IMR-90 (cell line): ENCODE measurements around the gene FOXI3. TPM values are rescaled to one million over a fixed set of nuclear protein-coding genes. Genes with fewer than 3 reads are reported as not detected.

Experiments used
- ATAC-seq: fragments of 200-7000 bp; cut with Tn5 transposase; 2 replicates; pipeline ENCODE4 v1.9.1; 2020; ENCODE audit warnings: low read depth, mild to moderate bottlenecking, moderate library complexity
- BruUV-seq: library from RNA; stranded (reverse); fragments of 400-500 nt; replicated peaks from 2 replicates; lab custom pipeline; 2021; lab: Mats Ljungman, UMichigan
- CTCF ChIA-PET: fragments of 300-600 bp; formaldehyde crosslinking; extraction: SDS; loops from one replicate; lab custom pipeline; 2021; ENCODE audit warnings: antibody characterized with exemption; lab: Yijun Ruan, JAX
- POLR2A ChIA-PET: fragments of 300-600 bp; sonication (Branson Sonifier 250); formaldehyde crosslinking; loops from one replicate; lab custom pipeline; 2022; ENCODE audit warnings: antibody characterized with exemption; ENCODE audit not compliant: unreplicated experiment; lab: Charles Lee
- DNase-seq: peaks from one replicate; pipeline ENCODE4 v3.0.0; 2013
- H2AFZ ChIP-seq: replicated peaks from 2 replicates; pipeline ENCODE3; 2013; ENCODE audit warnings: low read length, mild to moderate bottlenecking; ENCODE audit not compliant: poor library complexity
- H2AK5ac ChIP-seq: 2 replicates; pipeline ENCODE4 v1.6.1; 2013; ENCODE audit warnings: low read depth, low read length, inconsistent platforms
- H2AK9ac ChIP-seq: replicated peaks from 2 replicates; pipeline ENCODE3; 2013; ENCODE audit warnings: mild to moderate bottlenecking, low read depth, low read length, moderate library complexity; ENCODE audit not compliant: poor library complexity
- H2BK120ac ChIP-seq: 2 replicates; pipeline ENCODE4 v1.6.1; 2013; ENCODE audit warnings: low read depth, low read length, inconsistent platforms
- H2BK15ac ChIP-seq: 3 replicates; pipeline ENCODE4 v1.6.1; 2013; ENCODE audit warnings: low read depth, low read length, inconsistent platforms
- H2BK20ac ChIP-seq: 2 replicates; pipeline ENCODE4 v1.6.1; 2013; ENCODE audit warnings: low read depth, mild to moderate bottlenecking, inconsistent platforms, low read length, moderate library complexity
- H2BK5ac ChIP-seq: 2 replicates; pipeline ENCODE4 v1.6.1; 2013; ENCODE audit warnings: mild to moderate bottlenecking, low read depth, low read length, inconsistent platforms; ENCODE audit not compliant: poor library complexity, severe bottlenecking
- H3K14ac ChIP-seq: replicated peaks from 2 replicates; pipeline ENCODE4 v1.6.1; 2013; ENCODE audit warnings: low read depth, low read length, inconsistent platforms
- H3K18ac ChIP-seq: 2 replicates; pipeline ENCODE4 v1.6.1; 2013; ENCODE audit warnings: low read depth, low read length, control low read depth
- H3K23ac ChIP-seq: 2 replicates; pipeline ENCODE4 v1.6.1; 2013; ENCODE audit warnings: low read depth, low read length, inconsistent platforms
- H3K27ac ChIP-seq: 2 replicates; pipeline ENCODE4 v1.5.1; 2013; ENCODE audit warnings: mild to moderate bottlenecking, control low read depth, low read length; ENCODE audit not compliant: insufficient read depth
- H3K27me3 ChIP-seq: 2 replicates; pipeline ENCODE4 v1.6.1; 2013; ENCODE audit warnings: low read length; ENCODE audit not compliant: control insufficient read depth, insufficient read depth
- H3K36me3 ChIP-seq: 2 replicates; pipeline ENCODE4 v1.6.1; 2013; ENCODE audit warnings: low read length, mixed read lengths; ENCODE audit not compliant: control insufficient read depth, insufficient read depth
- H3K4ac ChIP-seq: 2 replicates; pipeline ENCODE4 v1.6.1; 2013; ENCODE audit warnings: low read depth, low read length, inconsistent platforms
- H3K4me1 ChIP-seq: 2 replicates; pipeline ENCODE4 v1.6.1; 2013; ENCODE audit warnings: low read length, mixed read lengths; ENCODE audit not compliant: control insufficient read depth, insufficient read depth
- H3K4me2 ChIP-seq: 2 replicates; pipeline ENCODE4 v1.6.1; 2013; ENCODE audit warnings: low read depth, mild to moderate bottlenecking, control low read depth, low read length, moderate library complexity
- H3K4me3 ChIP-seq: 2 replicates; pipeline ENCODE4 v1.5.1; 2013; ENCODE audit warnings: low read depth, mild to moderate bottlenecking, control low read depth, low read length, moderate library complexity; ENCODE audit not compliant: insufficient read depth
- H3K56ac ChIP-seq: 2 replicates; pipeline ENCODE4 v1.6.1; 2013; ENCODE audit warnings: low read length, inconsistent platforms; ENCODE audit not compliant: insufficient read depth; ENCODE audit errors: extremely low read depth
- H3K79me1 ChIP-seq, 2 experiments: 2 replicates each; pipeline ENCODE4 v1.6.1; 2013; ENCODE audit warnings: low read length in 2 of 2, inconsistent platforms in 1 of 2, low read depth in 1 of 2
- H3K9ac ChIP-seq: 2 replicates; pipeline ENCODE4 v1.6.1; 2013; ENCODE audit warnings: low read depth, low read length, control low read depth
- H3K9me1 ChIP-seq: 2 replicates; pipeline ENCODE4 v1.6.1; 2013; ENCODE audit warnings: low read length, inconsistent platforms; ENCODE audit not compliant: insufficient read depth
- H3K9me3 ChIP-seq: 2 replicates; pipeline ENCODE4 v1.6.1; 2013; ENCODE audit warnings: low read length; ENCODE audit not compliant: control insufficient read depth, insufficient read depth
- H4K20me1 ChIP-seq: 2 replicates; pipeline ENCODE4 v1.6.1; 2013; ENCODE audit warnings: low read length, inconsistent platforms; ENCODE audit not compliant: insufficient read depth
- H4K5ac ChIP-seq: 2 replicates; pipeline ENCODE4 v1.6.1; 2013; ENCODE audit warnings: mild to moderate bottlenecking, low read depth, low read length, control low read depth
- H4K8ac ChIP-seq, 2 experiments: 2 replicates each; pipeline ENCODE4 v1.6.1; 2013; ENCODE audit warnings: low read depth in 2 of 2, low read length in 2 of 2, control low read depth in 1 of 2, inconsistent platforms in 1 of 2
- H4K91ac ChIP-seq: 2 replicates; pipeline ENCODE4 v1.6.1; 2013; ENCODE audit warnings: low read depth, low read length, inconsistent platforms; ENCODE audit not compliant: insufficient read depth
- BHLHE40 ChIP-seq: fragments of 150-350 bp; IDR thresholded peaks from 2 replicates; pipeline ENCODE4 v1.6.1; 2016; ENCODE audit warnings: mild to moderate bottlenecking, low read depth, low read length
- CEBPB ChIP-seq: IDR thresholded peaks from 2 replicates; pipeline ENCODE4 v1.6.1; 2012; ENCODE audit warnings: low read depth, low read length, improper control_type of control experiment
- CHD1 ChIP-seq: IDR thresholded peaks from 2 replicates; pipeline ENCODE4 v1.6.1; 2012; ENCODE audit warnings: low read depth, low read length, improper control_type of control experiment
- CTCF ChIP-seq: conservative IDR thresholded peaks from 2 replicates; pipeline ENCODE4 v1.5.1; 2012; ENCODE audit warnings: mild to moderate bottlenecking, low read depth, low read length, improper control_type of control experiment
- ELK1 ChIP-seq: fragments of 150-350 bp; IDR thresholded peaks from 2 replicates; pipeline ENCODE4 v1.6.1; 2016; ENCODE audit warnings: low read depth, mild to moderate bottlenecking, low read length, moderate library complexity, borderline replicate concordance
- FOS ChIP-seq: fragments of 150-350 bp; IDR thresholded peaks from 2 replicates; pipeline ENCODE4 v1.6.1; 2016; ENCODE audit warnings: low read depth, low read length
- MAFK ChIP-seq: IDR thresholded peaks from 2 replicates; pipeline ENCODE4 v1.6.1; 2012; ENCODE audit warnings: low read depth, low read length, improper control_type of control experiment
- MAZ ChIP-seq: IDR thresholded peaks from 2 replicates; pipeline ENCODE4 v1.6.1; 2012; ENCODE audit warnings: low read depth, mild to moderate bottlenecking, low read length, improper control_type of control experiment, moderate library complexity, borderline replicate concordance
- MXI1 ChIP-seq: IDR thresholded peaks from 2 replicates; pipeline ENCODE4 v1.6.1; 2012; ENCODE audit warnings: low read depth, mild to moderate bottlenecking, low read length, moderate library complexity, borderline replicate concordance
- NFE2L2 ChIP-seq: fragments of 150-350 bp; IDR thresholded peaks from 2 replicates; pipeline ENCODE4 v1.6.1; 2016; ENCODE audit warnings: low read depth, mild to moderate bottlenecking, low read length
- POLR2A ChIP-seq: IDR thresholded peaks from 2 replicates; pipeline ENCODE4 v1.6.1; 2012; ENCODE audit warnings: mild to moderate bottlenecking, low read depth, low read length
- RAD21 ChIP-seq: IDR thresholded peaks from 2 replicates; pipeline ENCODE4 v1.6.1; 2012; ENCODE audit warnings: low read length, improper control_type of control experiment
- RCOR1 ChIP-seq: IDR thresholded peaks from 2 replicates; pipeline ENCODE4 v1.6.1; 2012; ENCODE audit warnings: mild to moderate bottlenecking, low read length, improper control_type of control experiment; ENCODE audit not compliant: insufficient replicate concordance
- RFX5 ChIP-seq: IDR thresholded peaks from 2 replicates; pipeline ENCODE4 v1.8.0; 2012; ENCODE audit warnings: low read depth, mild to moderate bottlenecking, low read length, moderate library complexity
- SMC3 ChIP-seq: fragments of 150-350 bp; IDR thresholded peaks from 2 replicates; pipeline ENCODE4 v1.6.1; 2016; ENCODE audit warnings: low read depth, mild to moderate bottlenecking, antibody characterized with exemption, low read length, moderate library complexity
- USF2 ChIP-seq: fragments of 150-350 bp; IDR thresholded peaks from 2 replicates; pipeline ENCODE4 v1.6.1; 2017; ENCODE audit warnings: mild to moderate bottlenecking, antibody characterized with exemption, low read length, low read depth
- WGBS, 2 experiments: methylation state at CpG; one replicate each; pipeline versions ENCODE4 v1.1.5 to v1.1.7; 2013; ENCODE audit warnings: missing lambda C conversion rate in 2 of 2; ENCODE audit not compliant: insufficient read length in 1 of 2; ENCODE audit errors: extremely low coverage in 2 of 2; 5-methylcytosine and 5-hydroxymethylcytosine counted together
- dilution Hi-C: fragments of 300-500 bp; cut with HindIII; formaldehyde crosslinking; loops from one replicate; pipeline ENCODE4 v1.14.3; 2018; ENCODE audit warnings: low sequenced_read_pairs; ENCODE audit not compliant: unreplicated experiment
- in situ Hi-C: fragments of 300-500 bp; cut with MboI; formaldehyde crosslinking; loops from 3 replicates; pipeline ENCODE4 v1.14.3; 2019; ENCODE audit warnings: low sequenced_read_pairs, inconsistent platforms, mixed read lengths
- intact Hi-C: fragments of 100-400 bp; cut with micrococcal nuclease; formaldehyde crosslinking; loops from 2 replicates; pipeline ENCODE4 v1.10.0; 2022
- polyA plus RNA-seq, 3 experiments: library from polyadenylated mRNA; depleted of rRNA; stranded (reverse); fragments of >200 nt; gene quantifications; 2 replicates each; pipeline ENCODE4 v1.2.3, GENCODE V29; 2012; ENCODE audit warnings: low replicate concordance in 1 of 3
- total RNA-seq: library from RNA; depleted of rRNA; stranded (reverse); fragments of >200 nt; gene quantifications from 2 replicates; pipeline ENCODE4 v1.2.3, GENCODE V29; 2012

Gene FOXI3
- total and polyA plus RNA-seq, 2 of the 4 experiments (the other 2 are of a cell fraction) = not detected

GRCh38 chr2:88492002-88492401 is 39.5 kb upstream of the FOXI3 start:
- Histone ChIP-seq H3K23ac (no peak overlapping the region), H2AK9ac (no peak overlapping the region), H2BK5ac (no peak overlapping the region), H4K5ac (no peak overlapping the region), H2AFZ (no peak overlapping the region), H3K4me1 (no peaks in the 10 kb centered on the region), H3K56ac (no peak overlapping the region), H2AK5ac (no peak overlapping the region), H3K9ac (no peak overlapping the region), H3K9me1 (no peaks in the 10 kb centered on the region), H3K36me3 (no peaks in the 10 kb centered on the region), H3K79me1 (no peaks in the 10 kb centered on the region), H3K18ac (no peak overlapping the region), H4K91ac (no peak overlapping the region), H3K14ac (no peak overlapping the region), H2BK120ac (no peak overlapping the region), H3K4ac (no peak overlapping the region), H4K20me1 (no peaks in the 10 kb centered on the region), H2BK20ac (no peak overlapping the region), H3K4me2 (no peak overlapping the region), H3K27me3 (peaks cover 2% of the 10 kb centered on the region; the same call in 1 of the 2 replicates), H3K9me3 (no peaks in the 10 kb centered on the region), H2BK15ac (no peak overlapping the region), H3K27ac (no peak overlapping the region), H3K4me3 (no peak overlapping the region), H4K8ac (no peak overlapping the region)
- in situ Hi-C loops (no loop called here), dilution Hi-C loops (no loop called here), intact Hi-C loops (no loop called here)
- ChIA-PET CTCF (no interaction called here), POLR2A (no interaction called here)
- WGBS, 2 experiments = 38% methylated on average over 1 of the region's 4 CpGs; no CpG with 5 or more reads in 1 of the 2 experiments
- BruUV-seq = no TSS peak
- ATAC-seq = no peak
- TF ChIP-seq MAFK = no peak
- no peak for TF ChIP-seq CEBPB
- TF ChIP-seq CTCF = no peak
- no peak for TF ChIP-seq NFE2L2
- TF ChIP-seq MAZ = no peak
- TF ChIP-seq CHD1 = no peak
- no peak for TF ChIP-seq FOS
- TF ChIP-seq MXI1 = no peak
- no peak for TF ChIP-seq BHLHE40
- no peak for TF ChIP-seq POLR2A
- no peak for TF ChIP-seq RFX5
- no peak for TF ChIP-seq ELK1
- TF ChIP-seq SMC3 = no peak
- no peak for TF ChIP-seq RCOR1
- no peak for TF ChIP-seq RAD21
- no peak for TF ChIP-seq USF2
- no peak for DNase-seq
